AG09309 (cell line): ENCODE measurements around the gene GGA3.

ENCODE experiments used
- DNase-seq: peaks from one replicate; pipeline ENCODE4 v3.0.0-alpha.2; 2010; ENCODE audit warnings: low read depth
- H3K4me3 ChIP-seq: 2 replicates; pipeline ENCODE4 v1.5.1; 2011; ENCODE audit warnings: mild to moderate bottlenecking, low read depth, low read length, moderate library complexity; ENCODE audit not compliant: control insufficient read depth
- CTCF ChIP-seq: IDR thresholded peaks from 2 replicates; pipeline ENCODE4 v1.5.1; 2011; ENCODE audit warnings: mild to moderate bottlenecking, low read depth, low read length, inconsistent platforms; ENCODE audit not compliant: insufficient read depth, control insufficient read depth; ENCODE audit errors: missing control alignments

Gene GGA3

GRCh38 chr17:75239214-75239613 lies 22.2 kb downstream of the GGA3 start:
- DNase-seq = no peak
- no peak overlapping the region for H3K4me3 ChIP-seq
- no peak for TF ChIP-seq CTCF

GRCh38 chr17:75238684-75239191 lies 22.7 kb downstream of the GGA3 start:
- DNase-seq = no peak
- TF ChIP-seq CTCF = peak; percentile 88
- H3K4me3 ChIP-seq = no peak overlapping the region

GRCh38 chr17:75238020-75238580 lies 23.3 kb downstream of the GGA3 start:
- TF ChIP-seq CTCF = no peak

GRCh38 chr17:75237100-75238014 lies 24.0 kb downstream of the GGA3 start:
- DNase-seq = no peak
- TF ChIP-seq CTCF = no peak
- no peak overlapping the region for H3K4me3 ChIP-seq

More at GRCh38 chr17:75238020-75238580, 23.3 kb downstream of the GGA3 start:
- no peak overlapping the region for H3K4me3 ChIP-seq
- no peak for DNase-seq

GRCh38 chr17:75232786-75233185 lies 28.6 kb downstream of the GGA3 start:
- DNase-seq = no peak
- H3K4me3 ChIP-seq = no peak overlapping the region
- TF ChIP-seq CTCF = no peak

GRCh38 chr17:75231741-75232464 lies 29.5 kb downstream of the GGA3 start:
- H3K4me3 ChIP-seq = no peak overlapping the region
- DNase-seq = no peak
- TF ChIP-seq CTCF = no peak
